GM21717 (cell line): ENCODE measurements around the gene MRPL20.
"Not testable (repeated sequence)": the region's sequence is repeated elsewhere in the genome, so short reads cannot be mapped to it uniquely, and the experiment has no call there.

Source experiments
- ATAC-seq: cut with Tn5 transposase; IDR thresholded peaks from one replicate; pipeline ENCODE4 v1.9.1; 2021; ENCODE audit warnings: mild to moderate bottlenecking, moderate library complexity; ENCODE audit not compliant: unreplicated experiment

Gene MRPL20

GRCh38 chr1:1427106-1427819 is 20.2 kb upstream of the MRPL20 start:
- no peak for ATAC-seq

DNA sequence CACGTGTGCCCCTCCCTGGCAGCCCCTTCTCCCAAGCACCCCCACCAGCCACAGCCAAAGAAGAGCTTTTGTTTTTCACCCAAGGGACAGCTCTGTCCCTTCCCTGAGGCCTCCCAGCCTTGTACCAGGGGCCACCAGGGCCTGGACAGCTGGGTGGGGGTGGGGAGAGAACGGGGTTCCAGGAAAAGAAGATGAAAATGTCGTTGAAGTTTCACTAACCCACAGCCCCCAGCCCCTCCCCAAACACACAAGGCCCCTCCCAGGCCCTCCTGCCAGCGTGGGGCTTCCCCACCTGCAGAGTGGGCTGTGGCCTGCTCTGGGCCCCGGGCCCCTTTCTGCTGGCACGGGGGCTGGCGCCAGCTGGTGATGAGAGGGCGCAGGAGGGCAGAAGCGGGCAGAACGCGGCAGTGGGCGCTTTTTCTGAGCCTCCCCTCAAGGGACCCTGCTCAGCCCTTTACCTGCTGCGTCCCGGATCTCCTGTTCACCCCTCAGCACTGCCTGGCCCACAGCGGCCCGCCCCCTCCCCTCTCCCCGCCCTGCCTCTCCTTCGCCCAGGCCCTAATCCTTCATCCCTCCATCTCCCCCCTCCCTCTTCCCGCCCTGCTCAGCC is 19.5 kb upstream of the MRPL20 start:
- ATAC-seq = no peak

- no peak for ATAC-seq
Measured at GRCh38 chr1:1425753-1426495, 18.8 kb upstream of the MRPL20 start.

GRCh38 chr1:1425426-1425752 is 18.3 kb upstream of the MRPL20 start:
- no peak for ATAC-seq

GRCh38 chr1:1424707-1425106 is 17.6 kb upstream of the MRPL20 start:
- ATAC-seq = no peak

DNA sequence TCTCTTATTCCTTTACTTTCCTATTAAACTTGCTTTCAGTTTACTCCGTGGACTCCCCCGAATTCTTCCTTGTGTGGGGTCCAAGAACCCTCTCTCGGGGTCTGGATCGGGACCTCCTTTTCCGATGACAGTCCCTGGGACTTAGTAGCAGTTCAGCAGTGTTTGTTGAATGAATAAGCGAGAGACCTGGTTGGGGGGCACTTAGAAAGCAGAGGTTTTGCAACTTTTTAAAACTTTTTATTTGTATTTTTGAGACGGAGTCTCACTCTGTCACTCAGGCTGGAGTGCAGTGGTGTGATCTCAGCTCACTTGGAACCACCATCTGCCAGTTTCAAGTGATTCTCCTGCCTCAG is 16.1 kb upstream of the MRPL20 start:
- ATAC-seq = no peak

DNA sequence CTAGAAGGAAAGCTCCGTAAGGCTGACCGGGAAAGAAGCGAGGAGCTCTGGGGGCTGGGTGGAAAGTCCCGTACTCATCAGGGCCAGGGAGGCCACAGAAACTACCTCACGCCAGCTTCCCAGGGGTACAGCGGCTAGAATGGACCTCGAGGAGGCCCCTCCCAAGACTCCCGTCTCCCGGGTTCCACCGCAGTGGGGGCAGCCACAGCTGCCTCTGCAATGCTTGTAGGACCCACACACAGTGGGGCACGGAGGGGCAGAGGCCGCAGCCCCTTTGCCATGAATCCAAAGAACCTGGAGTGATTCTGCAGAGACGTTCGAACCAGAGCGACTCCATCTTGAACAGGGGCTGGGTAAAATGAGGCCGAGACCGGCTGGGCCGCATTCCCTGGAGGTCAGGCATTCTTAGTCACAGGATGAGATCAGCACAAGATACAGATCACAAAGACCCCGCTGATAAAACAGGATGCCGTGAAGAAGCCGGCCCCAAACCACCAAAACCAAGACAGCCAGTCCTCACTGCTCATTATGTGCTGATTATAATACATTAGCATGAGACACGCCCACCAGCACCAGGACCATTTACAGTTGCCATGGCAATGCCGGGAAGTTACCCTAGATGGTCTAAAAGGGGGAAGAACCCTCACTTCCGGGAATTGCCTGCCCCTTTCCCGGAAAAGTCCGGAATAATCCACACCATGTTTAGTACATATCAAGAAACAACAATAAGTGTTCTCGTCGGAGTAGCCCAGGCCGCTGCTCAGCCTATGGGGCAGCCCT is 15.6 kb upstream of the MRPL20 start:
- no peak for ATAC-seq

DNA sequence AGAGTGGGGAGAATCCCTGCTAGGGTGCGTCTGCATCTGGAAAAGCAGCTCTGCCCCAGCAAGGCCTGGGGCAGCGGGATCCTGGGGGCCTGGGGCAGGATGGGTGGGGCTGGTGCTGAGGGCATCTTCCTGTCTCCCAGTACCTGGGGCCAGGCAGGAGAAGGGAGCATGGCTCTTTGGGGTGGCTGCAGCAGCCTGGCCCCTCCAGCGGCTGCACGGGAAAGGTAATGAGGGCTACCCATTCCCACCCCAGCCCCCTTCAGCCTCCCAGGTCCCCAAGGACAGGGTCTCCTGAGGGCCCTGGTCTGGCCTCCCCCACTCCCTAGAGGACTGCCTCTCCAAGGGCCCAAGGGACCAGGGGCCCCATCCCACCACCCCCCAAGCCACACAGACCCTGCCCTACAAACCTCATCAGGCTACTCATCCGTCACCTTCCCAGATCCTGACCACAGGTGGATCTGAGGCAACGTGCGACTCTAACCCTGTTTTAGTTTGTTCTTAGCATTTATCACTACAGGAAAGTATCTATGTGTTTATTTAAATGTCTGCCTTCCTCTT is 14.9 kb upstream of the MRPL20 start:
- no peak for ATAC-seq

GRCh38 chr1:1421147-1421906 is 14.2 kb upstream of the MRPL20 start, which contains the start of gene ANKRD65:
Gene ANKRD65, minus strand, starts transcription at chr1:1421276. Its CDS starts 271 bp downstream, at chr1:1421005.
- ATAC-seq = no peak

- ATAC-seq = no peak
Measured at GRCh38 chr1:1420654-1421141, 13.6 kb upstream of the MRPL20 start.

DNA sequence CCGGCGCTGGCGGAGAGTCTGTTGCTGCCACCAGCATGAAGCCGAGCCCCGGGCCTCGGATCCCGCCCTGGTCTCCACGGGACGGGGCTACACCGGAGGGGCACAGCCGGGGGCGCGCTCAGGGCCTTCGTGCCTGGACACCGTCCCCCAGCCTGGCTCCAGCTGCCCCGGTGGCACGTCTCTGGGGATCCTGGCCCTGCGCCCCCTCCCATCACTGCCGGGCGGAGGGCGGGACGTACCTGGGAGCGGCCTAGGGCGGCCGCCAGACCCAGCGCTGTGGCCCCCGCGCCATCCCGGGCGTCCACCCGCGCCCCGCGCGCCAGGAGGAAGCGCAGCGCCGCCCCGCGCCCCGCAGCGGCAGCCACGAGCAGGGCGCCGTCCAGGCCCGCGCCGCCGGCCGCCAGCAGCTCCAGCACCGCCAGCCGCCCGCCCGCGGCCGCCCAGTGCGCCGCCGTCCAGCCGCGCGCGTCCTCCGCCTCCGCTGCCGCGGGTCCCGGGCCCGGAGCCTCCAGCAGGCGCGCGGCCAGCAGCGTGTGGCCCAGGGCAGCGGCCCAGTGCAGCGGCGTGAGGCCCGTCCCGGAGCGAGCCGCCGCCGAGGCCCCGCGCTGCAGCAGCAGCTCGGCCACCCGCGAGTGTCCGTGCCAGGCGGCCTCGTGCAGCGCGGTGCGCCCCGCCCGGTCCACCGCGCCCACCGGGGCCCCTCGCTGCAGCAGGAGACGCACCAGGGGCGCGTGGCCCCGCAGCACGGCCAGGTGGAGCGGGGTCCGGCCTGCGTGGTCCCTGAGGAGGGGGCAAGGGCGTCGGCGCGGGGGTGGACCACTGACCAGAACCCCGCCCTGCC is 12.9 kb upstream of the MRPL20 start:
- no peak for ATAC-seq

DNA sequence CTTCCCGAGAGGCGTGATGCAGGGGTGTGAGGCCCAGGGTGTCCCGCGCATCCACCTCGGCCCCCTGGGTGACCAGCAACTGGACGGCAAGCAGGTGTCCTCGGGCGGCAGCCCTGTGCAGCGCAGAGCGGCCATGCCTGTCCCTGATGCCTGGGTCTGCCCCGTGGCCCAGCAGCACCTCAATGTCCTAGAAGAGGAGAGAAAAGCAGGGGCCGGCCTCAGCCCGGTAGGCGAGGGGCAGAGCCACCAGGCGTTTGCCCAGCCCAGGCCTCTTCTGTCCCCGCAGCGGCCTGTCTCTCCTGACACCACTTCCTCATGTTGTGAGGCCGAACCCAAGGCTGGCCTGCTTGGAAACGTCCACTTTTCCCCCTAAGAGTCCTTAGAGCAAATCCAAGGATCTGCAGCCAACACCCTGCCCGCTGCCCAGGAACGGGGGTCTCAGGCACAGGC is 12.3 kb upstream of the MRPL20 start:
- no peak for ATAC-seq

- ATAC-seq = no peak
Measured at GRCh38 chr1:1418464-1419362, 11.6 kb upstream of the MRPL20 start.

DNA sequence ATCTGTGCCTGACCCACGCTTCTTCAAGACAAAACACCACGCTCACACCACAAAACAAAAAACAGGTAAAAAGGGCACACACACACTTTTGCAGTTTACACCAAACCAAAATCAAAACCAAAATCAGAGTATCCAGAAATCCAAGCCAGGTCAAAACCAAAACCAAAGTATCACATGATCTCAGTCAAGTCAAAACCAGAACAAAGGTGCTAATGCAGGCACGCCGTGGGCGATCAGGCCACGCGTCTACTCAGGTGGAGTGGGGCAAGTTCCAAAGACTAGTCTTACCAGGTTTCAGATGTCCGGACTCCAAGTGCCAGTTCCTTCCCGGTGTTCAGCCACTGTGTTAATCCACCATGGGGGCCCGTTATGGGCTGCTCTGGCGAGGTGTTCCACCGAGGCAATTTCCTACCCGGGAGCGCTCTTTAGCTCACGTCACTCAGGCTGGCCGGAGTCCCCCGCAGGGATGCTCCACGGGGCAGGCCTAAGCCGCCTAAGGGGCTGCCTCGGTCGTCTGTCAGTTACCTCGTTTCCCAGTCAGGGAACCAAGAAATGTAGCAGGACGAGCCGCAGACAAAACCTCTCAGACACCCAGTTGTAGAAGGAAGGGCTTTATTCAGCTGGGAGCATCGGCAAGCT is 10.9 kb upstream of the MRPL20 start:
- not testable (repeated sequence) for ATAC-seq

DNA sequence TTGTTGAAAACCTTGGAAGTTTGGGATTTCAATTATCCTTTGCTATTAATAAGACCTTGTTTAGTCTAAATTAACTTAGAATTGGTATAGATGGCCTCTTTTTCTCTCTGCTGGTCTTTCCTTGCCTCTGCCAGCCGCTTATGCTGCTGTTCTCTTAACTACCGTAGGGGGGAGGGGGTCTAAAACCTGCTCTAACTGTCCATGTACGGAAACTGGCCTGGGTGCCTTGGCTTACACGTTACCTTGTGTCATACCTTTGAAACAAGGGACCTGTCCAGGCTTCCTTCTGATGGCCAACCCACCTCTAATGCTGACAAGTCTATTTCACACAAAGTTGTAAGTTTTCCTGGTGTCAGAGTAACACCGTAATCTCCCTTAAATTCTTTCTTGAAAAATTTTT is 10.3 kb upstream of the MRPL20 start:
- not testable (repeated sequence) for ATAC-seq

GRCh38 chr1:1415751-1416150 is 8.7 kb upstream of the MRPL20 start:
- ATAC-seq = no peak

DNA sequence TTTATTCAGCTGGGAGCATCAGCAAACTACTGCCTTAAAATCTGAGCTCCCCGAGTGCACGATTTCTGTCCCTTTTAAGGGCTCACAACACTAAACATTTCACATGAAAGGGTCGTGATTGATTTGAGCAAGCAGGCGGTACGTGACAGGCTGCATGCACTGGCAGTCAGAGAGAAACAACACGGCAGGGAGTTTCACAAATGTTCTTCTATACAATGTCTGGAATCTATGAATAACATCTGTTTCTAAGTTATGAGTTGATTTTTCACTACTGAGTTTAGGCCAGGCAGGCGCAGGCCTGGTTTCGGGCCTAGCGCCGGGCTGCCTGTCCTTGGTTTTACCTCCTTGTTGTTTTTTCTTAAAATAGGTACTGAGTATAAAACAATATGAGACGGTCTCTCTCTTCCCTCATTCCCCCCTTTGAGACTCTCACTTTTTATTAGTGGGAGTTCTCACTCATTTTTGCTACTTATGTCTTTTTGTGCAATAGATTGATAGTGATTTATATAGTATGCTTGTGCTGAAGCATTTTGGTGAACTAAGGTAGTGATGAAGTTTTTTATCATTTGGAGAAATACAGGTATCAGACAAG is 5.3 kb upstream of the MRPL20 start:
- not testable (repeated sequence) for ATAC-seq
